SK-N-SH treated with all-trans-retinoic acid at 6 μM for 48 hours (cell line): Measurements from ENCODE around the gene UBASH3A.

Source experiments
- ATAC-seq: fragments of 200-7000 bp; cut with Tn5 transposase; 3 replicates; pipeline ENCODE4 v1.9.1; 2020; ENCODE audit warnings: mild to moderate bottlenecking, moderate library complexity
- ARNTL ChIP-seq: fragments of 450-650 bp; formaldehyde crosslinking; IDR thresholded peaks from 2 replicates; pipeline ENCODE4 v1.5.0; 2020; ENCODE audit warnings: low read depth, mild to moderate bottlenecking, moderate library complexity, borderline replicate concordance
- BACH2 ChIP-seq: fragments of 250-450 bp; sonication (Bioruptor Pico); IDR thresholded peaks from 2 replicates; pipeline ENCODE4 v1.9.0; 2021; ENCODE audit warnings: mild to moderate bottlenecking, borderline replicate concordance
- CREB5 ChIP-seq: fragments of 250-450 bp; sonication (Bioruptor Pico); IDR thresholded peaks from 2 replicates; pipeline ENCODE4 v1.5.1; 2020; ENCODE audit warnings: low read depth, mild to moderate bottlenecking, moderate library complexity
- CSRNP3 ChIP-seq: fragments of 250-450 bp; sonication (Bioruptor Pico); IDR thresholded peaks from 2 replicates; pipeline ENCODE4 v1.5.1; 2021; ENCODE audit warnings: mild to moderate bottlenecking, moderate library complexity
- GLIS3 ChIP-seq: fragments of 250-450 bp; sonication (Bioruptor Pico); IDR thresholded peaks from 2 replicates; pipeline ENCODE4 v1.5.0; 2020; ENCODE audit warnings: mild to moderate bottlenecking, moderate library complexity
- ISL1 ChIP-seq: fragments of 250-450 bp; sonication (Bioruptor Pico); IDR thresholded peaks from 2 replicates; pipeline ENCODE4 v2.1.2; 2022; ENCODE audit warnings: mild to moderate bottlenecking, moderate library complexity
- OSR1 ChIP-seq: fragments of 250-450 bp; sonication (Bioruptor Pico); IDR thresholded peaks from 2 replicates; pipeline ENCODE4 v1.8.0; 2022; ENCODE audit warnings: moderate library complexity, mild to moderate bottlenecking, inconsistent platforms
- PATZ1 ChIP-seq: fragments of 250-450 bp; sonication (Bioruptor Pico); IDR thresholded peaks from 2 replicates; pipeline ENCODE4 v1.8.0; 2020; ENCODE audit warnings: mild to moderate bottlenecking, moderate library complexity, borderline replicate concordance
- POU6F1 ChIP-seq: fragments of 250-450 bp; sonication (Bioruptor Pico); IDR thresholded peaks from 2 replicates; pipeline ENCODE4 v1.8.0; 2021; ENCODE audit warnings: low read depth, mild to moderate bottlenecking, moderate library complexity, borderline replicate concordance
- PPARA ChIP-seq: fragments of 250-450 bp; sonication (Bioruptor Pico); IDR thresholded peaks from 2 replicates; pipeline ENCODE4 v1.5.0; 2020; ENCODE audit warnings: mild to moderate bottlenecking, borderline replicate concordance
- RARB ChIP-seq: fragments of 250-450 bp; sonication (Bioruptor Pico); IDR thresholded peaks from 2 replicates; pipeline ENCODE4 v1.8.0; 2021; ENCODE audit warnings: mild to moderate bottlenecking, moderate library complexity
- TCF4 ChIP-seq: fragments of 250-450 bp; sonication (Bioruptor Pico); IDR thresholded peaks from 2 replicates; pipeline ENCODE4 v1.8.0; 2021; ENCODE audit warnings: mild to moderate bottlenecking, moderate library complexity, borderline replicate concordance
- TSHZ2 ChIP-seq: fragments of 250-450 bp; sonication (Bioruptor Pico); IDR thresholded peaks from 2 replicates; pipeline ENCODE4 v1.5.0; 2020; ENCODE audit warnings: mild to moderate bottlenecking, moderate library complexity
- ZFP3 ChIP-seq: fragments of 250-450 bp; sonication (Bioruptor Pico); IDR thresholded peaks from 2 replicates; pipeline ENCODE4 v1.5.0; 2020; ENCODE audit warnings: mild to moderate bottlenecking, moderate library complexity
- ZFP30 ChIP-seq: fragments of 450-650 bp; formaldehyde crosslinking; IDR thresholded peaks from 2 replicates; pipeline ENCODE4 v1.5.0; 2022; ENCODE audit warnings: mild to moderate bottlenecking, moderate library complexity
- ZNF565 ChIP-seq: fragments of 450-650 bp; formaldehyde crosslinking; conservative IDR thresholded peaks from 2 replicates; pipeline ENCODE4 v1.5.0; 2020; ENCODE audit warnings: low read depth, mild to moderate bottlenecking, moderate library complexity
- ZNF70 ChIP-seq: fragments of 450-650 bp; formaldehyde crosslinking; IDR thresholded peaks from 2 replicates; pipeline ENCODE4 v1.5.0; 2020; ENCODE audit warnings: mild to moderate bottlenecking, moderate library complexity
- ZNF8 ChIP-seq: fragments of 450-650 bp; formaldehyde crosslinking; IDR thresholded peaks from 2 replicates; pipeline ENCODE4 v1.5.0; 2020; ENCODE audit warnings: mild to moderate bottlenecking, moderate library complexity

Gene UBASH3A

GRCh38 chr21:42446531-42446930 lies 42.8 kb downstream of the UBASH3A start (continued):
- TF ChIP-seq PATZ1 (no peak), ZFP30 (no peak), OSR1 (CRISPR knock-in tag) (no peak), ZFP3 (no peak), ZNF70 (CRISPR knock-in tag) (no peak), CREB5 (CRISPR knock-in tag) (no peak), RARB (CRISPR knock-in tag) (no peak), ISL1 (CRISPR knock-in tag) (no peak), ZNF565 (CRISPR knock-in tag) (no peak), ZNF8 (CRISPR knock-in tag) (no peak)

GRCh38 chr21:42447182-42447581 lies 43.5 kb downstream of the UBASH3A start:
- no peak for TF ChIP-seq ZNF8 (CRISPR knock-in tag)
- no peak for TF ChIP-seq RARB (CRISPR knock-in tag)
- no peak for TF ChIP-seq BACH2 (CRISPR knock-in tag)
- no peak for TF ChIP-seq OSR1 (CRISPR knock-in tag)
- TF ChIP-seq ZNF70 (CRISPR knock-in tag): no peak
- TF ChIP-seq ISL1 (CRISPR knock-in tag): no peak
- no peak for TF ChIP-seq ZFP30
- no peak for TF ChIP-seq CSRNP3 (CRISPR knock-in tag)
- TF ChIP-seq PPARA (CRISPR knock-in tag): no peak
- TF ChIP-seq TSHZ2: no peak
- no peak for TF ChIP-seq ARNTL (CRISPR knock-in tag)
- no peak for ATAC-seq

- ATAC-seq: no peak
- TF ChIP-seq TCF4 (CRISPR knock-in tag): no peak
- no peak for TF ChIP-seq GLIS3 (CRISPR knock-in tag)
- no peak for TF ChIP-seq ISL1 (CRISPR knock-in tag)
- no peak for TF ChIP-seq ARNTL (CRISPR knock-in tag)
- TF ChIP-seq OSR1 (CRISPR knock-in tag): no peak
- TF ChIP-seq ZFP30: no peak
- no peak for TF ChIP-seq PATZ1
- TF ChIP-seq POU6F1 (CRISPR knock-in tag): no peak
- TF ChIP-seq, all 23 proteins: peak for 0
These were observed 44.0 kb downstream of the UBASH3A start for GRCh38 chr21:42447732-42448131.
